ENCODE measurements around the gene ZNF124.
"Not testable (repeated sequence)": the region's sequence is repeated elsewhere in the genome, so short reads cannot be mapped to it uniquely, and the experiment has no call there.

Gene ZNF124

DNA sequence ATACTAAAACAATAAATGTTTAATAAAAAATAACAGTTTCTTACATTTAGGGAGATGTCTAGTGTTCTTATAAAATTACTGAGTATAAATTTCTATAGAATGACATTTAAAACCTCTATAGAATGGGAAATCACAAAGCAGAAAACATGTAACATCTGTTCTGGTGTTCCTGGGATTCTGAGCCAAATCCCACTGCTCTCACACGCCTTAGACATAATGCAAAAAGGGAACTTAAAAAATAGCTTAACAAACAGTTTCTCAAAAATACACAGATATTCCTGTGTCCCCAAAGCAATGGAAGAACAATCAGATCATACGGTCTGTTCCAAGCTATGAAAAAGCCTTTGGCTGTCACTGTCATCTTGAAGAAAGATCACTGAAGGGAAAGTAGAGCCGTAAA is 27.0 kb upstream of the ZNF124 start:
- H3K9ac ChIP-seq (ENCODE audit: low read depth, low read length), result no peak overlapping the region
- no peak overlapping the region for H3K27ac ChIP-seq (ENCODE audit: low read length)
- H3K27me3 ChIP-seq (ENCODE audit: insufficient read depth, low read length), result no peaks in the 10 kb centered on the region
- H3K4me1 ChIP-seq (ENCODE audit: insufficient read depth, low read length), result no peaks in the 10 kb centered on the region
- H3K36me3 ChIP-seq (ENCODE audit: insufficient read depth, low read depth, low read length), result peaks cover 56% of the 10 kb centered on the region
- H3K4me3 ChIP-seq (ENCODE audit: low read length), result no peak overlapping the region
- H3K9me3 ChIP-seq (ENCODE audit: insufficient read depth, low read depth, low read length), result peaks cover 6% of the 10 kb centered on the region; the same call in 1 of the 2 replicates

DNA sequence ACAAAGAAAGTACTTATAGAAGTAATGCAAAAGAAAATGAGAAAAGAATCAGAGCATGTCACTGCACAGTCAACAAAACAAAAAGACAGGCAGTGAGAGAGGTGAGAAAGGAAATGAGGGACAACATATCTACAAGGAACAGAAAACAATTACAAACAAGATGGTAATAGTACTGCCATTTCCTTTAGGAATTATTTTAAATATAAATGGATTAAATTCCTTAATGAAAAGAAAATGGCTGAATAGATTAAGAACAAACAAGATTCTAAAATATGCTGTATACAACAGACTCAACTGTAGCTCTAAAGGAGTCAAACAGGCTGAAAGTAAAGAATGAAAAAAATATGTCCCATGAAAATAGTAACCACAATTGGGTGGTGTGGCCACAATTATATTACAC is 22.1 kb upstream of the ZNF124 start:
- H3K27ac ChIP-seq (ENCODE audit: low read length), result no peak overlapping the region
- H3K4me3 ChIP-seq (ENCODE audit: low read length), result no peak overlapping the region
- peaks cover 75% of the 10 kb centered on the region for H3K36me3 ChIP-seq (ENCODE audit: insufficient read depth, low read depth, low read length)
- peaks cover 49% of the 10 kb centered on the region for H3K9me3 ChIP-seq (ENCODE audit: insufficient read depth, low read depth, low read length)
- no peaks in the 10 kb centered on the region for H3K27me3 ChIP-seq (ENCODE audit: insufficient read depth, low read length)
- H3K4me1 ChIP-seq (ENCODE audit: insufficient read depth, low read length), result no peaks in the 10 kb centered on the region
- H3K9ac ChIP-seq (ENCODE audit: low read depth, low read length), result no peak overlapping the region

- H3K4me1 ChIP-seq (ENCODE audit: insufficient read depth, low read length), result no peaks in the 10 kb centered on the region
- peaks cover 42% of the 10 kb centered on the region for H3K36me3 ChIP-seq (ENCODE audit: insufficient read depth, low read depth, low read length)
- H3K27ac ChIP-seq (ENCODE audit: low read length), result no peak overlapping the region
- H3K27me3 ChIP-seq (ENCODE audit: insufficient read depth, low read length), result no peaks in the 10 kb centered on the region
- peaks cover 57% of the 10 kb centered on the region for H3K9me3 ChIP-seq (ENCODE audit: insufficient read depth, low read depth, low read length)
- no peak overlapping the region for H3K4me3 ChIP-seq (ENCODE audit: low read length)
- no peak overlapping the region for H3K9ac ChIP-seq (ENCODE audit: low read depth, low read length)
Observed at GRCh38 chr1:247189981-247190798, 18.4 kb upstream of the ZNF124 start.

GRCh38 chr1:247185667-247186066 is 13.8 kb upstream of the ZNF124 start:
- H3K4me3 ChIP-seq (ENCODE audit: low read length), result no peak overlapping the region
- H3K9ac ChIP-seq (ENCODE audit: low read depth, low read length), result no peak overlapping the region
- H3K27ac ChIP-seq (ENCODE audit: low read length), result no peak overlapping the region
- H3K4me1 ChIP-seq (ENCODE audit: insufficient read depth, low read length), result no peaks in the 10 kb centered on the region
- peaks cover 24% of the 10 kb centered on the region for H3K9me3 ChIP-seq (ENCODE audit: insufficient read depth, low read depth, low read length)
- no peaks in the 10 kb centered on the region for H3K27me3 ChIP-seq (ENCODE audit: insufficient read depth, low read length)
- peaks cover 17% of the 10 kb centered on the region for H3K36me3 ChIP-seq (ENCODE audit: insufficient read depth, low read depth, low read length)

- H3K36me3 ChIP-seq (ENCODE audit: insufficient read depth, low read depth, low read length), result peaks cover 3% of the 10 kb centered on the region
- H3K4me3 ChIP-seq (ENCODE audit: low read length), result no peak overlapping the region
- H3K4me1 ChIP-seq (ENCODE audit: insufficient read depth, low read length), result no peaks in the 10 kb centered on the region
- no peak overlapping the region for H3K27ac ChIP-seq (ENCODE audit: low read length)
- no peaks in the 10 kb centered on the region for H3K27me3 ChIP-seq (ENCODE audit: insufficient read depth, low read length)
- peaks cover 10% of the 10 kb centered on the region; the same call in 1 of the 2 replicates for H3K9me3 ChIP-seq (ENCODE audit: insufficient read depth, low read depth, low read length)
- H3K9ac ChIP-seq (ENCODE audit: low read depth, low read length), result no peak overlapping the region
Observed at GRCh38 chr1:247184254-247184653, 12.4 kb upstream of the ZNF124 start.

DNA sequence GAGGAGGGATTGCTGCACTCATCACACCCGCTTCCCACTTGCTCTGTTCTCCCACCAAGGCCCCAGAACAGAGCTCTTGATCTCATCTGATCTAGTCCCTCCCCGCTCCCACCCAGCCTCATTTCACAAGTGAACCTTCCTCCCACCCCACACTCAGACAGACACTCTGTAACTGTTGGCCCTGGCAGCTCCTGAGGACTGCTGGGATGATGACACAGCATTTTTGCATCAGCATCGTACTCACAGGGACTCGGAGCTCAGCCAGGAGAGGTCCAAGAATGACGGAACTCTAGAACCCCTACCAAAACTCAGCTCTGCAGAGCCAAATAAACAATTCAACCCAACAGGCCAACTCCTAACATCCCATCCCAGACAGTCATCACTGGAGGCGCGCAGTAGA is 11.2 kb upstream of the ZNF124 start:
- no peaks in the 10 kb centered on the region for H3K27me3 ChIP-seq (ENCODE audit: insufficient read depth, low read length)
- peaks cover 3% of the 10 kb centered on the region; the same call in 1 of the 2 replicates for H3K36me3 ChIP-seq (ENCODE audit: insufficient read depth, low read depth, low read length)
- no peak overlapping the region for H3K4me3 ChIP-seq (ENCODE audit: low read length)
- no peaks in the 10 kb centered on the region for H3K4me1 ChIP-seq (ENCODE audit: insufficient read depth, low read length)
- H3K27ac ChIP-seq (ENCODE audit: low read length), result no peak overlapping the region
- H3K9me3 ChIP-seq (ENCODE audit: insufficient read depth, low read depth, low read length), result peaks cover 5% of the 10 kb centered on the region; the same call in 1 of the 2 replicates
- no peak overlapping the region for H3K9ac ChIP-seq (ENCODE audit: low read depth, low read length)

DNA sequence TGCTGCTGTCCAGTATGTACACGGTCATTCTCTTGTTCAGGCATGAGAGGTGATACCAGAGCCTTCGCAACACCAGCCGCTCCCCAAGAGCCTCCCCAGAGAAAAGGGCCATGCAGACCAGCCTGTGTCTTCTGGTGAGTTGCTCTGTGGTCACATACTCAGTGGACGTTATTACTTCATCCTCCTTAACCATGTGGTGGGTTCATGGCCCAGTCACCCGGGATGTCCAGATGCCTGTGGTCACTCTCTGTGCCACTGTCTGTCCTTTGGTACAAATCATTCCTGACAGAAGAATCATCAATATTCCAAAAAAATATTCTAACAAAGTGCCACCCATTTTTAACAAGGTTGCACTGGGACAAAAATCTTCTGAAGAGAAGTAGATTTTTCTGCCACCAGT is 8.8 kb upstream of the ZNF124 start:
- H3K27me3 ChIP-seq (ENCODE audit: insufficient read depth, low read length), result no peaks in the 10 kb centered on the region
- no peaks in the 10 kb centered on the region for H3K36me3 ChIP-seq (ENCODE audit: insufficient read depth, low read depth, low read length)
- H3K9ac ChIP-seq (ENCODE audit: low read depth, low read length), result no peak overlapping the region
- H3K9me3 ChIP-seq (ENCODE audit: insufficient read depth, low read depth, low read length), result peaks cover 2% of the 10 kb centered on the region; the same call in 1 of the 2 replicates
- no peaks in the 10 kb centered on the region for H3K4me1 ChIP-seq (ENCODE audit: insufficient read depth, low read length)
- H3K4me3 ChIP-seq (ENCODE audit: low read length), result no peak overlapping the region
- H3K27ac ChIP-seq (ENCODE audit: low read length), result no peak overlapping the region

DNA sequence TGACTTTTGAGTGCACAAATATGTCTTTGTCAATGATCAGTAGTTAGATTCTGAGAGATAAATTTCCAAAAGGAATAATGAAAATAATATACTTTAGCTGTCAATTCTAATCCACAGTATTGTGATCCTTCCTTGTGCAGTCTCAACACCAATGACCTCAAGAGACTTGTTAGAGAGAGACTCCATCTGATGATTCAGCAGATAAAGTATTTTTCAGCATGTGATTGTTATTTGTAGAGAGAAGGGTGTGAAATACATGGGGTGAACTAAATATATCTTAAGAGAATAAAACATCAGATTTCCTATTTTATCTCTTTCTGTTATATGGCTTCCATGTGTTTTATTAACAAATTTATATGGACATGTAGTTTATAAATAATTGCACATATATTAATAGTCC is 5.9 kb upstream of the ZNF124 start:
- Histone ChIP-seq H3K36me3 (ENCODE audit: insufficient read depth, low read depth, low read length) (no peaks in the 10 kb centered on the region), H3K27me3 (ENCODE audit: insufficient read depth, low read length) (0 out of 2 replicates have a peak, but pooled peaks cover 4% of the 10 kb centered on the region), H3K4me1 (ENCODE audit: insufficient read depth, low read length) (no peaks in the 10 kb centered on the region), H3K9ac (ENCODE audit: low read depth, low read length) (no peak overlapping the region), H3K4me3 (ENCODE audit: low read length) (no peak overlapping the region), H3K27ac (ENCODE audit: low read length) (no peak overlapping the region), H3K9me3 (ENCODE audit: insufficient read depth, low read depth, low read length) (no peaks in the 10 kb centered on the region)

DNA sequence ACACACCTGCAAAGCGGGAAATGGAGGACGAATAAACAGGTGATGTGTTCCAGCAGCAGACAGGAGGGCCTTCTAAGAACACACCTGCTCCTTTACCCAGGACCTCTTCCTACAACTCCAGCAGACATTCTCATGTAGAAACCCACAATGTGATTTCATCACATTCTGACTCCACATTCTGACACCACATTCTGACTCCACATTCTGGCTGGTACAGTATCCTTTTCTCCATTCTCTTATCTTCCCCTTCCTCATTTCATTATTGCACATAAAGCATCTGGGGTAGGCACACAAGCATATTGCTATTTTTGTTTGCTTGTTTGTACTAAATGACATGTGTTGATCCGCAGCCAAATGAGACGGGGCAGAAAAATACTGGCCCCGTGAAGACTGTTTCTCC is 3.6 kb upstream of the ZNF124 start:
- no peak overlapping the region for H3K27ac ChIP-seq (ENCODE audit: low read length)
- H3K27me3 ChIP-seq (ENCODE audit: insufficient read depth, low read length), result 0 out of 2 replicates have a peak, but pooled peaks cover 6% of the 10 kb centered on the region
- no peaks in the 10 kb centered on the region for H3K36me3 ChIP-seq (ENCODE audit: insufficient read depth, low read depth, low read length)

DNA sequence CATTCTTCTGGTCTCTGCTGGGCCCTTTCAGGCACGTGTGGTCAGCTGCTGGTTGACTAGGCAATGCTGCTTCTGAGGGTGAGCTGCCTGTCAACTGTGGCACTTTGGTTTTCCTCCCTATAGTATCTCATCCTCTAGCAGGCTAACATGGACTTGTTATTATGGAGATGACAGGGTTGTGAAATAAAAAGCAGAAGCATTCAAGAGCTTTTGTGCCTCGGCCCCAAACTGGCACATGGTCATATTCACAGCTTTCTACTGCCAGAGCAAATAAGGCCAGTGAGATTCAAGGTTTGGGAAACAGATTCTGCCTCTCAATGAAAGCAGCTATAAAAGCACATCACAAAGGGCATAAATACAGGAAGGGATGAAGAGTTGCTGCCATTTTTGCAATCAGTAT is 1.6 kb upstream of the ZNF124 start:
- H3K36me3 ChIP-seq (ENCODE audit: insufficient read depth, low read depth, low read length), result peaks cover 5% of the 10 kb centered on the region; the same call in 1 of the 2 replicates
- H3K4me3 ChIP-seq (ENCODE audit: low read length), result no peak overlapping the region
- no peak overlapping the region for H3K27ac ChIP-seq (ENCODE audit: low read length)
- H3K4me1 ChIP-seq (ENCODE audit: insufficient read depth, low read length), result no peaks in the 10 kb centered on the region
- H3K27me3 ChIP-seq (ENCODE audit: insufficient read depth, low read length), result 0 out of 2 replicates have a peak, but pooled peaks cover 6% of the 10 kb centered on the region
- H3K9ac ChIP-seq (ENCODE audit: low read depth, low read length), result no peak overlapping the region
- no peaks in the 10 kb centered on the region for H3K9me3 ChIP-seq (ENCODE audit: insufficient read depth, low read depth, low read length)

More for the DNA sequence above, 3.6 kb upstream of the ZNF124 start:
- no peaks in the 10 kb centered on the region for H3K4me1 ChIP-seq (ENCODE audit: insufficient read depth, low read length)
- H3K4me3 ChIP-seq (ENCODE audit: low read length), result no peak overlapping the region
- no peaks in the 10 kb centered on the region for H3K9me3 ChIP-seq (ENCODE audit: insufficient read depth, low read depth, low read length)
- no peak overlapping the region for H3K9ac ChIP-seq (ENCODE audit: low read depth, low read length)

- H3K4me1 ChIP-seq (ENCODE audit: insufficient read depth, low read length), result no peaks in the 10 kb centered on the region
- peaks cover 5% of the 10 kb centered on the region; the same call in 1 of the 2 replicates for H3K36me3 ChIP-seq (ENCODE audit: insufficient read depth, low read depth, low read length)
- H3K9me3 ChIP-seq (ENCODE audit: insufficient read depth, low read depth, low read length), result no peaks in the 10 kb centered on the region
- no peak overlapping the region for H3K9ac ChIP-seq (ENCODE audit: low read depth, low read length)
- no peak overlapping the region for H3K4me3 ChIP-seq (ENCODE audit: low read length)
- no peak overlapping the region for H3K27ac ChIP-seq (ENCODE audit: low read length)
- 0 out of 2 replicates have a peak, but pooled peaks cover 6% of the 10 kb centered on the region for H3K27me3 ChIP-seq (ENCODE audit: insufficient read depth, low read length)
Observed at GRCh38 chr1:247172996-247173395, 1.2 kb upstream of the ZNF124 start.

DNA sequence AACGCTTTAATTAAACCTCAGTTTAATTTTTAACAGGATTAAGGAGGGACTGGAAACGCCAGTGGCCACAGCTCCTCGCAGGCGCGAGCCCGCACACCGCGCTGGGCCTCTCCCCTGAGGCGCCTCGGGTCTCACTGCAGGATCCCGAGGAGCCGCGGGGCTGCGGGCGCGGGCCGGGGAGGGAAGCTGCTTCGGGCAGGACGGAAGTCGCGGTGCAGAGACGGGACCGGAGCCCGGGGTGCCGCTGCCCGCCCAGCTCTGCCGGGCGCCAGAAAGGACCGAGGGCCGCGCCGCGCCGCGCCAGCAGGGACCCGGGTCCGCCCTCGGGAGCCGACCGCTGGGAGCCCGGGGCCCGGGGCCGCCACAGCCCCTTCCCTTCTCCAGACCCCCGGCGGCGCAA is 377 bp downstream of the ZNF124 start:
- H3K27me3 ChIP-seq (ENCODE audit: insufficient read depth, low read length); H3K9ac ChIP-seq (ENCODE audit: low read depth, low read length); H3K4me3 ChIP-seq (ENCODE audit: low read length); H3K4me1 ChIP-seq (ENCODE audit: insufficient read depth, low read length); H3K27ac ChIP-seq (ENCODE audit: low read length); H3K9me3 ChIP-seq (ENCODE audit: insufficient read depth, low read depth, low read length); H3K36me3 ChIP-seq (ENCODE audit: insufficient read depth, low read depth, low read length): not testable (repeated sequence)

Measured in iPS-20b (cell line).